Heart left ventricle (tissue), 16 donors: ENCODE measurements around the gene BICDL1. TPM values are rescaled to one million over a fixed set of nuclear protein-coding genes. Genes with fewer than 3 reads are reported as not detected.

ENCODE experiments used
- ATAC-seq, 4 donors: fragments of 200-7000 bp; cut with Tn5 transposase; one replicate each; pipeline ENCODE4 v1.9.1; 2020 to 2022; ENCODE audit warnings: moderate library complexity in 4 of 4, mild to moderate bottlenecking in 3 of 4, moderate number of reproducible peaks in 1 of 4
- DNase-seq, 5 donors: peaks; one replicate each; pipeline ENCODE4 v3.0.0-alpha.2; 2020
- H3K27ac ChIP-seq, 12 donors: fragments of 200-600 bp; sonication (generic) in 4 of 12; one replicate each; pipeline versions ENCODE4 v1.5.0 to v1.8.0; 2016 to 2022; ENCODE audit warnings: mild to moderate bottlenecking in 2 of 12
- H3K27me3 ChIP-seq, 9 donors: fragments of 200-600 bp; sonication (generic) in 2 of 9; one replicate each; pipeline versions ENCODE4 v1.5.1 to v1.8.0; 2016 to 2022; ENCODE audit warnings: mild to moderate bottlenecking in 3 of 9
- H3K36me3 ChIP-seq, 9 donors: fragments of 200-600 bp; sonication (generic) in 2 of 9; one replicate each; pipeline versions ENCODE4 v1.5.0 to v1.8.0; 2018 to 2022; ENCODE audit warnings: mild to moderate bottlenecking in 2 of 9
- H3K4me1 ChIP-seq, 12 donors: fragments of 200-600 bp; sonication (generic) in 4 of 12; one replicate each; pipeline versions ENCODE4 v1.5.0 to v1.8.0; 2016 to 2022; ENCODE audit warnings: mild to moderate bottlenecking in 3 of 12
- H3K4me3 ChIP-seq, 12 donors: fragments of 200-600 bp; sonication (generic) in 4 of 12; one replicate each; pipeline versions ENCODE4 v1.5.0 to v1.8.0; 2017 to 2022; ENCODE audit warnings: mild to moderate bottlenecking in 9 of 12, moderate library complexity in 4 of 12
- H3K9me3 ChIP-seq, 12 donors: fragments of 200-600 bp; sonication (generic) in 4 of 12; one replicate each; pipeline versions ENCODE4 v1.5.0 to v1.8.0; 2016 to 2022; ENCODE audit warnings: mild to moderate bottlenecking in 1 of 12
- CTCF ChIP-seq, 12 donors: fragments of 200-600 bp; sonication (generic) in 4 of 12; IDR thresholded peaks; one replicate each; pipeline versions ENCODE4 v1.5.0 to v1.8.0; 2018 to 2022; ENCODE audit warnings: antibody characterized with exemption in 12 of 12, mild to moderate bottlenecking in 5 of 12
- POLR2A ChIP-seq, 2 donors: fragments of 450-650 bp; IDR thresholded peaks; one replicate each; pipeline ENCODE4 v1.6.1; 2017; ENCODE audit warnings: antibody characterized with exemption in 2 of 2, mild to moderate bottlenecking in 2 of 2, moderate library complexity in 2 of 2
- WGBS, 4 donors: extraction: QIAGEN DNeasy Blood & Tissue Kit in 2 of 4; methylation state at CpG; one replicate each; pipeline versions ENCODE4 v1.1.5 to v1.1.7; 2013 to 2018; 5-methylcytosine and 5-hydroxymethylcytosine counted together
- intact Hi-C, 10 donors: fragments of 100-400 bp; cut with DNase I; formaldehyde crosslinking; loops; one replicate each; pipeline versions ENCODE4 v1.11.1 to v1.14.2; 2022
- long read RNA-seq, 3 donors: library from polyadenylated mRNA; unstranded; transcript quantifications; one replicate each; pipeline ENCODE4 v2.0.0, GENCODE V29; 2020 to 2021
- polyA plus RNA-seq, 2 donors: library from polyadenylated mRNA; stranded (reverse); fragments of 200-250 nt; gene quantifications; one replicate each; pipeline ENCODE4 v1.2.3, GENCODE V29; 2013
- total RNA-seq, 9 donors: library from RNA; depleted of rRNA in 2 of 9; stranded (reverse); fragments of >200 nt in 2 of 9; fragmentation: NEBNext Ultra II Directional in 3 of 9; extraction: Animal tissue kit (Norgen Biotek cat#: 25700) in 3 of 9; gene quantifications; one replicate each; pipeline versions ENCODE4 v1.1.0 to v1.2.4, GENCODE V29; 2016 to 2023
- donor health status: ischemic (EF 13 %, LVEDD 7.1; RV severe dilation, severe dysfunction).
- donor health status: healthy with polysubstance abuse.
- donor health status: DM: no; HTN: yes; CAD: no.
- donor health status: DM: no; HTN: no; CAD: no.
- donor health status: ischemic (EF 25% LVEDD 6.9; RV normal size, moderate dysfunction).
- donor health status: ischemic (EF 25% LVEDD 5.7; RV mildly dilated, moderate dysfunction).
- donor health status: healthy.
- donor health status: DM: yes; HTN: yes; CAD: no.
- donor health status: ischemic (EF 35%, LVEDD 5.7; RV mildly dilated, moderate dysfunction).
- donor health status: nonischemic (EF 11% LVEDD 7.7; RV severe dilation, severe dysfunction).
- donor health status: DM: yes; HTN: yes; CAD: no.
- donor health status: PGD.
- donor health status: ischemic (EF 29% LVEDD 5.4; RV normal size, mild dysfunction).
- donor health status: nonischemic (EF 23%, LVEDD 6.1; RV moderate dilation, normal function).

BICDL1 gene
- total RNA-seq (10 to 100 TPM in 1 of 9 donors, 1 to 10 TPM in 1, under 1 TPM in 3, not detected in 4; 0.16 to 28.0 (median 0.32) TPM), polyA plus RNA-seq (under 1 TPM; 0.12 to 0.30 TPM)
- long read RNA-seq, donor 1: 0 reads
- long read RNA-seq, donor 2: 0 reads
- long read RNA-seq, donor 3: 0 reads

- ATAC-seq (peak in 3 of 4 donors; percentile 52 to 78 (median 58)), DNase-seq (peak in 4 of 5 donors; percentile 29 to 85 (median 50))
- Histone ChIP-seq H3K36me3 (no peaks in the 10 kb centered on the region), H3K27me3 (peaks cover 0 to 74% (median 24%) of the 10 kb centered on the region in 9 donors), H3K4me1 (peaks cover 0 to 20% (median 11%) of the 10 kb centered on the region in 12 donors), H3K4me3 (peak within 1 kb of the TSS; percentile 26 to 68 (median 54)), H3K27ac (peak within 1 kb of the TSS in 2 of 12 donors; percentile 54 to 62), H3K9me3 (no peaks in the 10 kb centered on the region)
- WGBS, 4 donors: 0 to 2% (median 1%) methylated on average over 20 to 94 of the region's 94 CpGs
- intact Hi-C loops: no loop called here
- TF ChIP-seq POLR2A (IDR thresholded peaks at IDR 0.05) (no peak), CTCF (IDR thresholded peaks at IDR 0.05) (no peak)
Observed at GRCh38 chr12:119988472-119989360, at the start of gene BICDL1. Gene BICDL1, plus strand, starts transcription at chr12:119989236. Its CDS starts 633 bp downstream, at chr12:119989869.

GRCh38 chr12:119940897-119941296, 48.1 kb upstream of the BICDL1 start:
- TF ChIP-seq POLR2A (IDR thresholded peaks at IDR 0.05): no peak
- TF ChIP-seq CTCF (IDR thresholded peaks at IDR 0.05): no peak
- Histone ChIP-seq H3K4me3 (no peak overlapping the region), H3K36me3 (no peaks in the 10 kb centered on the region), H3K27ac (no peak overlapping the region), H3K9me3 (no peaks in the 10 kb centered on the region), H3K4me1 (no peaks in the 10 kb centered on the region), H3K27me3 (peaks cover 0 to 8% (median 0%) of the 10 kb centered on the region in 9 donors)
- intact Hi-C loops: no loop called here
- ATAC-seq (no peak), DNase-seq (no peak)
- 61 to 70% (median 66%) methylated on average over 5 of the region's 5 CpGs for WGBS, 4 donors

GRCh38 chr12:119942386-119942785, 46.6 kb upstream of the BICDL1 start:
- H3K9me3 ChIP-seq: no peaks in the 10 kb centered on the region
- intact Hi-C loops: no loop called here
- H3K4me1 ChIP-seq: no peaks in the 10 kb centered on the region
- ATAC-seq (no peak), DNase-seq (no peak)
- TF ChIP-seq POLR2A (IDR thresholded peaks at IDR 0.05): no peak
- TF ChIP-seq CTCF (IDR thresholded peaks at IDR 0.05): no peak
- H3K36me3 ChIP-seq: no peaks in the 10 kb centered on the region
- WGBS, 4 donors: 67 to 75% (median 72%) methylated on average over 7 of the region's 7 CpGs
- no peak overlapping the region for H3K27ac ChIP-seq
- H3K4me3 ChIP-seq: no peak overlapping the region
- H3K27me3 ChIP-seq: peaks cover 0 to 8% (median 0%) of the 10 kb centered on the region in 9 donors

GRCh38 chr12:119946213-119946612, 42.8 kb upstream of the BICDL1 start:
- Histone ChIP-seq H3K36me3 (no peaks in the 10 kb centered on the region), H3K4me1 (no peaks in the 10 kb centered on the region), H3K4me3 (no peak overlapping the region), H3K27ac (no peak overlapping the region), H3K9me3 (no peaks in the 10 kb centered on the region), H3K27me3 (peaks cover 0 to 3% (median 0%) of the 10 kb centered on the region in 9 donors)
- TF ChIP-seq CTCF (IDR thresholded peaks at IDR 0.05) (no peak), POLR2A (IDR thresholded peaks at IDR 0.05) (no peak)
- DNase-seq: no peak
- WGBS, 4 donors: 80 to 87% (median 83%) methylated on average over 6 of the region's 6 CpGs
- intact Hi-C loops: no loop called here
- no peak for ATAC-seq
